ENCODE results near the gene FAHD1.

The FAHD1 gene

GRCh38 chr16:1800701-1801100, 26.3 kb upstream of the FAHD1 start:
- no peak for DNase-seq (ENCODE audit: extremely low read depth, low read depth)
- TF ChIP-seq, protein P1, sequence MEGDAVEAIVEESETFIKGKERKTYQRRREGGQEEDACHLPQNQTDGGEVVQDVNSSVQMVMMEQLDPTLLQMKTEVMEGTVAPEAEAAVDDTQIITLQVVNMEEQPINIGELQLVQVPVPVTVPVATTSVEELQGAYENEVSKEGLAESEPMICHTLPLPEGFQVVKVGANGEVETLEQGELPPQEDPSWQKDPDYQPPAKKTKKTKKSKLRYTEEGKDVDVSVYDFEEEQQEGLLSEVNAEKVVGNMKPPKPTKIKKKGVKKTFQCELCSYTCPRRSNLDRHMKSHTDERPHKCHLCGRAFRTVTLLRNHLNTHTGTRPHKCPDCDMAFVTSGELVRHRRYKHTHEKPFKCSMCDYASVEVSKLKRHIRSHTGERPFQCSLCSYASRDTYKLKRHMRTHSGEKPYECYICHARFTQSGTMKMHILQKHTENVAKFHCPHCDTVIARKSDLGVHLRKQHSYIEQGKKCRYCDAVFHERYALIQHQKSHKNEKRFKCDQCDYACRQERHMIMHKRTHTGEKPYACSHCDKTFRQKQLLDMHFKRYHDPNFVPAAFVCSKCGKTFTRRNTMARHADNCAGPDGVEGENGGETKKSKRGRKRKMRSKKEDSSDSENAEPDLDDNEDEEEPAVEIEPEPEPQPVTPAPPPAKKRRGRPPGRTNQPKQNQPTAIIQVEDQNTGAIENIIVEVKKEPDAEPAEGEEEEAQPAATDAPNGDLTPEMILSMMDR (IDR thresholded peaks at IDR 0.05; ENCODE audit: low read depth, low read length) = no peak

- TF ChIP-seq, protein P1 (IDR thresholded peaks at IDR 0.05; ENCODE audit: low read depth, low read length) = no peak
- DNase-seq (ENCODE audit: extremely low read depth, low read depth) = no peak
These were observed 19.4 kb upstream of the FAHD1 start for GRCh38 chr16:1807626-1808025.

- TF ChIP-seq, protein P1 (IDR thresholded peaks at IDR 0.05; ENCODE audit: low read depth, low read length) = no peak
- DNase-seq (ENCODE audit: extremely low read depth, low read depth) = no peak
These were observed 18.3 kb upstream of the FAHD1 start for GRCh38 chr16:1808691-1809090.

- DNase-seq (ENCODE audit: extremely low read depth, low read depth) = no peak
- TF ChIP-seq, protein P1 (IDR thresholded peaks at IDR 0.05; ENCODE audit: low read depth, low read length) = no peak
These were observed 17.7 kb upstream of the FAHD1 start for GRCh38 chr16:1809281-1809801.

- no peak for DNase-seq (ENCODE audit: extremely low read depth, low read depth)
- TF ChIP-seq, protein P1 (IDR thresholded peaks at IDR 0.05; ENCODE audit: low read depth, low read length) = no peak
These were observed 16.9 kb upstream of the FAHD1 start for GRCh38 chr16:1810106-1810505.

DNA sequence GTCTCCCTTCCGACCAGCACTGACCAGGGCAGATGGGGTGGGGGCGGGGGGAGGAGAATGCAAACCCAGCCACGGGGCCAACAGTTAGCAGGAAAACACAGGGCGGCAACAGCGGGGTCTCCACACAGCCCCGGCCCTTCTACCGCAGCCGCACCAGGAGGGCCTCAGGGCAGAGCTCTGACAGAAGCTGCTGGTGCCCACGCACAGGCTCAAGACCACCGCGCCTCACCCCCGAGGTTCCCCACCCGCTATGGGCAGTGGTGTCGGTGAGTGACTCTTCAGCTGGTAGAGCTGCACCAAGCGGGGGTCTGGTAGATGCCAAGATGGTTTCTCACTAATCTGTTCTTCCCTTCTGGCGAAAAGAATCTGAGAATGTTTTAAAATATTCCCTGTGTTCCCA, 16.5 kb upstream of the FAHD1 start:
- no peak for DNase-seq (ENCODE audit: extremely low read depth, low read depth)
- TF ChIP-seq, protein P1 (IDR thresholded peaks at IDR 0.05; ENCODE audit: low read depth, low read length) = no peak

DNA sequence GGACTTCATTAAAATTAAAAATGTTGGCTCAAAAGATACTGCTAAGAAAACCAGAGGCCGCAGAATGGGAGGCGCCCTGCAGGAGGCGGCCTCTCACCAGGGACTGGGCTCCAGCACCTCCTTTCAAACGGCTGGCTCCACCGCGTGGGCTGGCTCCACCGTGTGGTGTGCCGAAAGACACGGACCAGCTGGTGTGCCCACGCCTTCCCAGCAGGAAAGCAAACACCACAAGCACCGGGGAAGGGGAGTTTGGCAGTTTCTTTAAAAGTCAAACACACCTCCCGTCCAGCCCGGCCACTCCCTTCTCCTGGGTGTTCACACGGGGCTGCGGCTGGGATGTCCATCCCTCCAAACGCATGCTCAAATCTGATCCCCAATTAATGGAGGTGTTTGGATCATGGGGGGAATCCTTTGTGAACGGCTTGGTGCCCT, 14.3 kb upstream of the FAHD1 start:
- DNase-seq (ENCODE audit: extremely low read depth, low read depth) = peak; percentile 27
- TF ChIP-seq, protein P1 (IDR thresholded peaks at IDR 0.05; ENCODE audit: low read depth, low read length) = peak; percentile 55

All from AG09319 (cell line).